Stimulated activated CD4-positive, alpha-beta T cell treated with anti-CD3 and anti-CD28 coated beads, Interleukin-15, amount 100 ng/mL, for 1 hour (primary cell): Measurements from ENCODE around the gene ABCA7.
"Not testable (repeated sequence)": the region's sequence is repeated elsewhere in the genome, so short reads cannot be mapped to it uniquely, and the experiment has no call there.

Experiments used
- DNase-seq, 2 donors: peaks; one replicate each; pipeline ENCODE4 v3.0.0-alpha.2; 2020; ENCODE audit warnings: low read depth in 1 of 2, low spot score in 1 of 2

The ABCA7 gene

DNA sequence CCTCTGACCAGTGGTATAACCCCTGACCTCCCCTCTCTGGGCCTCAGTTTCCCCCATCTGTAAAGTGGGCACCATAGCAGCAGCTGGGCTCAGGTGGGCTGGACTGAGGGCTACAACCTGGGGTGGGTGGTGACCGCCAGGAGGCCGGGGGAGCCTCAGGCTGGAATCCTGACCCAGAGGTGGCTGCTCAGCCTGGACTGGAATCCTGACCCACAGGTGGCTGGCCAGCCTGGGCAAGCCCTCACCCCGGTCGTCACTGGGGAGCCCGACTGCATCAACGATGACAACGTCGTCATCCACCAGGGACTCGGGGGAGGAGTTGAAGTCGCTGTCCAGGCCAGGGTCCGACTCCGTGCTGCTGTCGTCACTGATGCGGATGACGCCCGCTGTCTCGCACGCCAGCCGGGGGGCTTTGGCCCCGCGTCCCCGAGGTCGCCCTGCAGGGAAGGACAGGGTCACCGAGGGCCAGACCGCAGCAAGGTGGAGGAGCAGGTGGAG is 74.1 kb downstream of the ABCA7 start:
- no peak for DNase-seq

DNA sequence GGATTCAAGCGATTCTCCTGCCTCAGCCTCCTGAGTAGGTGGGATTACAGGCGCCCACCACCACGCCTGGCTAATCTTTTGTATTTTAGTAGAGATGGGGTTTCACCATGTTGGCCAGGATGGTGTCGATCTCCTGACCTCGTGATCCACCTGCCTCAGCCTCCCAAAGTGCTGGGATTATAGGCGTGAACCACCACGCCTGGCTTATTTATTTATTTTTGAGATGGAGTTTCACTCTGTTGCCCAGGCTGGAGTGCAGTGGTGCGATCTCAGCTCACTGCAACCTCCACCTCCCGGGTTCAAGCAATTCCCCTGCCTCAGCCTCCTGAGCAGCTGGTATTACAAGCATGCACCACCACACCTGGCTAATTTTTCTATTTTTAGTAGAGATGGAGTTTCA is 74.8 kb downstream of the ABCA7 start:
- DNase-seq: not testable (repeated sequence)
